Hematopoietic multipotent progenitor cell treated with erythropoietin and hydrocortisone succinate and interleukin-3 and kit ligand, for 17 days (in vitro differentiated cells): ENCODE results near the gene CAST.
A peak's percentile ranks its signal among the peaks of the same experiment; 100 is the strongest.
"Not testable (repeated sequence)": the region's sequence is repeated elsewhere in the genome, so short reads cannot be mapped to it uniquely, and the experiment has no call there.

Source experiments
- DNase-seq: peaks from one replicate; pipeline ENCODE4 v3.0.0-alpha.2; 2015; ENCODE audit warnings: low spot score

The CAST gene

GRCh38 chr5:96661855-96662724, at the start of gene CAST:
TSS of gene CAST (plus strand) at chr5:96662376. CDS start at chr5:96662423, 47 bp downstream.
- DNase-seq, result peak; percentile 32

- DNase-seq, result peak; percentile 60
Observed at GRCh38 chr5:96614110-96614691, 48.0 kb upstream of the CAST start.

GRCh38 chr5:96615223-96615622, 47.0 kb upstream of the CAST start:
- no peak for DNase-seq

GRCh38 chr5:96616801-96617200, 45.4 kb upstream of the CAST start:
- no peak for DNase-seq

- DNase-seq, result not testable (repeated sequence)
Observed at GRCh38 chr5:96618311-96619016, 43.7 kb upstream of the CAST start.

GRCh38 chr5:96619946-96620345, 42.2 kb upstream of the CAST start:
- DNase-seq, result no peak

GRCh38 chr5:96624596-96624995, 37.6 kb upstream of the CAST start:
- no peak for DNase-seq

GRCh38 chr5:96625365-96625764, 36.8 kb upstream of the CAST start:
- DNase-seq, result no peak

- DNase-seq, result no peak
Observed at GRCh38 chr5:96626956-96627355, 35.2 kb upstream of the CAST start.

GRCh38 chr5:96627792-96628398, 34.3 kb upstream of the CAST start:
- no peak for DNase-seq

- no peak for DNase-seq
Observed at GRCh38 chr5:96628406-96628805, 33.8 kb upstream of the CAST start.

GRCh38 chr5:96629774-96630173, 32.4 kb upstream of the CAST start:
- no peak for DNase-seq

GRCh38 chr5:96633820-96634219, 28.4 kb upstream of the CAST start:
- DNase-seq, result no peak

- no peak for DNase-seq
Observed at GRCh38 chr5:96634881-96635280, 27.3 kb upstream of the CAST start.

GRCh38 chr5:96636046-96636445, 26.1 kb upstream of the CAST start:
- DNase-seq, result no peak

GRCh38 chr5:96636594-96636993, 25.6 kb upstream of the CAST start:
- no peak for DNase-seq

GRCh38 chr5:96637196-96637595, 25.0 kb upstream of the CAST start:
- no peak for DNase-seq

- no peak for DNase-seq
Observed at GRCh38 chr5:96638561-96638960, 23.6 kb upstream of the CAST start.

GRCh38 chr5:96640696-96641095, 21.5 kb upstream of the CAST start:
- no peak for DNase-seq

- DNase-seq, result no peak
Observed at GRCh38 chr5:96641368-96642280, 20.6 kb upstream of the CAST start.

- DNase-seq, result no peak
Observed at GRCh38 chr5:96642281-96642640, 19.9 kb upstream of the CAST start.

- DNase-seq, result no peak
Observed at GRCh38 chr5:96645091-96645490, 17.1 kb upstream of the CAST start.
